Omental fat pad (tissue), 4 donors: ENCODE measurements around the gene GPR108. TPM values are rescaled to one million over a fixed set of nuclear protein-coding genes. Genes with fewer than 3 reads are reported as not detected.

Experiments
- ATAC-seq: fragments of 150-250 bp; one replicate; pipeline ENCODE4 v1.9.1; 2016; ENCODE audit warnings: mild to moderate bottlenecking, moderate library complexity; ENCODE audit not compliant: low FRiP score
- DNase-seq: peaks from one replicate; pipeline ENCODE4 v3.0.0-alpha.2; 2019; ENCODE audit warnings: low spot score
- total RNA-seq, 4 donors: library from RNA; depleted of rRNA; stranded (reverse); fragments of >200 nt; gene quantifications; one replicate each; pipeline ENCODE4 v1.1.0, GENCODE V29; 2016
- TF ChIP-seq, protein P1 (sequence below), 3 donors: fragments of 450-650 bp; IDR thresholded peaks; one replicate each; pipeline ENCODE4 v1.5.1; 2016 to 2017; ENCODE audit warnings: antibody characterized with exemption in 3 of 3, mild to moderate bottlenecking in 3 of 3, moderate library complexity in 2 of 3

The GPR108 gene
- total RNA-seq, 4 donors from 2014 or later = 34.5 to 68.4 (median 62.0) TPM

DNA sequence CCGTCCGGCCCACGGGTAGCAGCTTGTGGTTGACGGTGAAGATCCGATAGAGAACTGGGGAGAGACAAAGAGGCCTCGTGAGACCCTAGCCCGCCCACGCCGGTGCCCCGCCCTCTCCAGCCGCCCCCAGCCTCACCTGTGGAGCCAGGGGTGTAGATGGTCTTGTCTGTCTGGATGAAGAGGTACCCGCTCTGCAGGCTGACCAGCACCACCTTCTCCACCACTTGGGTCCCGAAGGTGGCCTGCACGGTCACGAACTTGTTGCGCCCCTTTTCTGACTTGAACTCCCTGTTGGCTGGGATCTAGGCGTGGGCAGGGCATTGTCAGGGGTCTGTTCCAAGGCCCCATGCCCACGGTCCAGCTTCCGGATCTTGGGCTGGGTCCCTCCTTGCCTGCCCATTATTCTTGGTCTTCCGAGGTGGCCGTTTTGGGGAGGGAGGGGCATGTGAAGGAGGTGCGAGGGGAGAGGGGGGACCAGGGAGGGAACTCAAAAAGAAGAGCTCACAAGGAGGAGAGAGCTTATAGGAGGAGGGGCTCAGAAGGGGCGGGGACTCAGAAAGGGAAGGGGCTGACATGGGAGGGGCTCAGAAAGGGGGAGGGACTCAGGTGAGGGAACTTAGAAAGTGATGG lies 19.2 kb downstream of the GPR108 start:
- TF ChIP-seq, protein P1, sequence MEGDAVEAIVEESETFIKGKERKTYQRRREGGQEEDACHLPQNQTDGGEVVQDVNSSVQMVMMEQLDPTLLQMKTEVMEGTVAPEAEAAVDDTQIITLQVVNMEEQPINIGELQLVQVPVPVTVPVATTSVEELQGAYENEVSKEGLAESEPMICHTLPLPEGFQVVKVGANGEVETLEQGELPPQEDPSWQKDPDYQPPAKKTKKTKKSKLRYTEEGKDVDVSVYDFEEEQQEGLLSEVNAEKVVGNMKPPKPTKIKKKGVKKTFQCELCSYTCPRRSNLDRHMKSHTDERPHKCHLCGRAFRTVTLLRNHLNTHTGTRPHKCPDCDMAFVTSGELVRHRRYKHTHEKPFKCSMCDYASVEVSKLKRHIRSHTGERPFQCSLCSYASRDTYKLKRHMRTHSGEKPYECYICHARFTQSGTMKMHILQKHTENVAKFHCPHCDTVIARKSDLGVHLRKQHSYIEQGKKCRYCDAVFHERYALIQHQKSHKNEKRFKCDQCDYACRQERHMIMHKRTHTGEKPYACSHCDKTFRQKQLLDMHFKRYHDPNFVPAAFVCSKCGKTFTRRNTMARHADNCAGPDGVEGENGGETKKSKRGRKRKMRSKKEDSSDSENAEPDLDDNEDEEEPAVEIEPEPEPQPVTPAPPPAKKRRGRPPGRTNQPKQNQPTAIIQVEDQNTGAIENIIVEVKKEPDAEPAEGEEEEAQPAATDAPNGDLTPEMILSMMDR (IDR thresholded peaks at IDR 0.05) = no peak
- ATAC-seq (no peak), DNase-seq (no peak)

DNA sequence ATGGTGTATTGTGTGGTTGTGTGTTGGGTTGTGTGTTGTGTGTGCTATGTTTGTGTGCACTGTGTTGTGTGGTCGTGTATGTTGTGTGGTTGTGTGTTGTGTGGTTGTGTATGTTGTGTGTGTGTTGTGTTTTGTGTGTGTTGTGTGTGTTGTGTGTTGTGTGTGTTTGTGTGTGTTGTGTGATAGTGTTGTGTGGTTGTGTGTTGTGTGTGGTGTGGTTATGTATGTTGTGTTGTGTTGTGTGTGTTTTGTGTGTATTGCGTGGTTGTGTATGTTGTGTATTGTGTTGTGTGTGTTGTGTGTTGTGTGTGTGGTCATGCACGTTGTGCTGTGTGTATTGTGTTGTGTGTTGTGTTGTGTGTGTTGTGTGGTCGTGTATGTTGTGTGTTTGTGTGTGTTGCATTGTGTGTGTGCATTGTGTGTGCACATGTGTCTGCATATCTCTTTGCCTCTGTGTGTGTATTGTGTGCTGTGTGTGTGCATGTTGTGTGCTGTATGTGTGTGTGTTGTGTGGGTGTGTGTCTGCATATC lies 19.9 kb downstream of the GPR108 start:
- TF ChIP-seq, protein P1 (IDR thresholded peaks at IDR 0.05) = no peak
- DNase-seq (no peak), ATAC-seq (no peak)

DNA sequence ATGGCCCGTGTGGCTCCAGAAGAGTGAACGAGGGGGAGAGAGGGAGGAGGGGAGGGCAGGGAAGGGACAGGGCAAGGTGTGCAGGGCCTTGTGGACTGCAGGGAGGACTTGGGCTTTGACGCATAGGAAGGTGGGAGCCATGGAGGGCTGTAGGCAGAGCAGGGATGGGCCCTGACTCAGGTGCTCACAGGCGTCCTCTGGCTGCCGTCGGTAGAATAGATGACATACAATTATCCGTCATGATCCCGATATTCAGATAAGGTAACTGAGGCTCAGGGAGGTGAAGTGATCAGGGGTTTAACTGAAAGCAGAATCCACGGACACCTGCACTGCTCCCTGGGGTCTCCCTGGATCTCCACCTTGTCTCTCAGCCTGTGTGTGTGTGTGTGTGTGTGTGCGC lies 20.3 kb downstream of the GPR108 start:
- no peak for ATAC-seq
- TF ChIP-seq, protein P1 (IDR thresholded peaks at IDR 0.05) = no peak
- DNase-seq = no peak

DNA sequence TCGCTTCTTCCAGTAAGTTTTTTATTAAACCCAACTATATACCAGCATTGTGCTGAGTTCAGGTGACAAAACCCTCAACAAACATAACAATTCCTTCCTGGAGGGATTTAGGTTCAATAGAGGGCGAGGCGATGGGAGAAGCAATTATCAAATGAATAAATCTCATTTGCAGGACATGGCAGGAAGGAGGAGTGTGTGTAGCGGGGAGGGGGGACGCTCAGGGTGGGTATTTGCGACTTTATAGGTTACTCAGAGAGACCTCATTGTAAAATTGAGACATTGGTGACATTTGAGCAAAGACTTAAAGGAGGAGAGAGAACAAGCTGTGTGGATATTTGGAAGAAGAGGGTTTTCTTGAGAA lies 20.8 kb downstream of the GPR108 start:
- DNase-seq = no peak
- ATAC-seq = no peak
- TF ChIP-seq, protein P1 (IDR thresholded peaks at IDR 0.05) = no peak

DNA sequence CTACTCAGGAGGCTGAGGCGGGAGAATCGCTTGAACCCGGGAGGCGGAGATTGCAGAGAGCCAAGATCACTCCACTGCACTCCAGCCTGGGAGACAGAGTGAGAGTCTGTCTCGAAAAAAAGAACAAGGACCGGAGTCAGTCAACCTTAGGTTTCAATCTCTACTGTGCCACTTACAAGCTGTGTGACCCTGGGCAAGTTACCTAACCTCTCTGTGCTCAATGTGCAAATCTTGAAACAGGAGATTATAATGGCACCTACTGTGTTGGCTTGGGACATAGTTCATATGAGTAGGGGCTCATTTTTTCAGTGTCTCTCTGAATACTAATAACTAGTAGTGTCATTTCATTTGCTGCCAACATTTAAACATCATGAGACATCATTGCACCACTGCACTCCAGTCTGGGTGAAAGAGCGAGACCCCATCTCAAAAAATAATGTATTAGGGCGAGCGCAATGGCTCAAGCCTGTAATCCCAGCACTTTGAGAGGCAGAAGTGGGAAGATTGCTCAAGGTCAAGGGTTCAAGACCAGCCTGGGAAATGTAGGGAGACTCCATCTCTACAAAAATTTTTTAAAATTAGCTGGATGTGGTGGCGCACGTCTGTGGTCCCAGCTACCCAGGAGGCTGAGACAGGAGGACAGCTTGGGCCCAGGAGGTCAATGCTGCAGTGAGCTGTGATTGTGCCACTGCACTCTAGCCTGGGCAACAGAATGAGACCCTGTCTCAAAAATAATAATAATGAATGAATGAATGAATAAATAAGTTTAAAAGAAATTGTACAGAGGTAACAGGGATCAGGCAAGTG lies 22.4 kb downstream of the GPR108 start:
- TF ChIP-seq, protein P1 (IDR thresholded peaks at IDR 0.05) = no peak
- no peak for DNase-seq
- ATAC-seq = no peak

DNA sequence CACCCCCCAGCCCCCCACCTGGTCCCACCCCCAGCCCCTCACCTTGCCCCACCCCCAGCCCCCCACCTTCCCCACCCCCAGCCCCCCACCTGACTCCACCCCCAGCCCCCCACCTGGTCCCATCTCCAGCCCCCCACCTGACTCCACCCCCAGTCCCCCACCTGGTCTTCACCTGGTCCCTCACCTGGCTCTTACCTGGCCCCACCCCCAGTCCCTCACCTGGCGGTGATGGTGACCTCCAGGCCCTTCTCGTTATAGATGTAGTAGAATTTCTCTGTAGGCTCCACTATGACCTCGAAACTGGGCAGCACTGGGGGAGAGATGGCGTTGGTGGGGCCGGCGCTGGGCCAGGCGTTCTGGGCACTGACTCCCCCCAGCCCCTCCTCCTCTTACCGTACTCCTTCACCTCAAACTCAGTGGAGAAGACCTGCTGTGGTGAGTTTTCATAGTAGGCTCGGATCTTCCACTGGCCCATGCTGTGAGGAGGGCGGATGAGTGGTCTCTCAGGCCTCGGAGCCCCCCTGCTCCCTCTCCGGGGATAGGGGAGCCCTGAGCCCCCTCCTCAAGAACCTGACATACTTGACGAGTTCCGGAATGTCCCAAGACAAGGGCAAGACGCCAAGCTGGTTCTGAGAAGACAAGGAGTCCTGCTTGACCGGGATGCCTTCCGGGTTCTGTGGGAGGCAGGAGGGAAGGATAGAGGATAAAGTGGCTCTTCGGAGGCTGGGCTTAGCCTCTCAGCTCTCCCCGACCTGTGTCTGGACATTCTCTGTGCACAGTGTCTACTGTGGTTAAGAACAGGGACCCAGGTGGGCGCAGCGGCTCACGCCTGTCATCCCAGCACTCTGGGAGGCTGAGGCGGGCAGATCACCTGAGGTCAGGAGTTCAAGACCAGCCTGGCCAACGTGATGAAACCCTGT lies 23.3 kb downstream of the GPR108 start:
- TF ChIP-seq, protein P1 (IDR thresholded peaks at IDR 0.05) = no peak
- ATAC-seq (no peak), DNase-seq (no peak)
